Left lung (tissue), 10 donors: ENCODE data around the gene GNG7. TPM values are rescaled to one million over a fixed set of nuclear protein-coding genes. Genes with fewer than 3 reads are reported as not detected.

ENCODE experiments used
- ATAC-seq: fragments of 200-7000 bp; cut with Tn5 transposase; one replicate; pipeline ENCODE4 v1.9.1; 2020; ENCODE audit warnings: moderate library complexity
- DNase-seq, 4 donors: peaks; one replicate each; pipeline ENCODE4 v3.0.0-alpha.2; 2013 to 2020
- H3K27ac ChIP-seq, 2 donors: fragments of 200-600 bp; sonication (generic) in 1 of 2; one replicate each; pipeline versions ENCODE4 v1.5.0 to v1.8.0; 2020 to 2021
- H3K27me3 ChIP-seq, 2 donors: fragments of 200-600 bp; sonication (generic) in 1 of 2; one replicate each; pipeline versions ENCODE4 v1.5.0 to v1.8.0; 2020 to 2021
- H3K36me3 ChIP-seq, 2 donors: fragments of 200-600 bp; sonication (generic) in 1 of 2; one replicate each; pipeline versions ENCODE4 v1.5.0 to v1.8.0; 2020 to 2021
- H3K4me1 ChIP-seq, 2 donors: fragments of 200-600 bp; one replicate each; pipeline ENCODE4 v1.8.0; 2021
- H3K4me3 ChIP-seq, 2 donors: fragments of 200-600 bp; sonication (generic) in 1 of 2; one replicate each; pipeline versions ENCODE4 v1.5.0 to v1.8.0; 2020 to 2021; ENCODE audit warnings: mild to moderate bottlenecking in 1 of 2
- H3K9me3 ChIP-seq, 2 donors: fragments of 200-600 bp; sonication (generic) in 1 of 2; one replicate each; pipeline versions ENCODE4 v1.5.0 to v1.8.0; 2020 to 2021
- CTCF ChIP-seq, 2 donors: fragments of 200-600 bp; sonication (generic) in 1 of 2; IDR thresholded peaks; one replicate each; pipeline versions ENCODE4 v1.5.0 to v1.8.0; 2021; ENCODE audit warnings: antibody characterized with exemption in 2 of 2
- intact Hi-C, 2 donors: fragments of 100-400 bp; cut with DNase I; formaldehyde crosslinking; loops; one replicate each; pipeline versions ENCODE4 v1.11.2 to v1.14.2; 2022
- polyA plus RNA-seq, 6 donors: library from polyadenylated mRNA; unstranded; fragments of 120-200 nt; gene quantifications; one replicate each; pipeline ENCODE4 v1.2.1, GENCODE V29; 2013; ENCODE audit not compliant: insufficient read length in 6 of 6
- total RNA-seq, 2 donors: library from RNA; stranded (reverse); fragmentation: NEBNext Ultra II Directional; extraction: Animal tissue kit (Norgen Biotek cat#: 25700); gene quantifications; one replicate each; pipeline ENCODE4 v1.2.1, GENCODE V29; 2021
- donor health status: DM: no; HTN: yes; CAD: no.
- donor health status: DM: no; HTN: no; CAD: no.

The GNG7 gene
- total and polyA plus RNA-seq, 8 donors = 3.8 to 7.1 (median 5.5) TPM

GRCh38 chr19:2666344-2666994, 36.0 kb downstream of the GNG7 start:
- intact Hi-C loops = no loop called here
- ATAC-seq (no peak), DNase-seq (no peak)
- H3K36me3 ChIP-seq = no peaks in the 10 kb centered on the region
- H3K9me3 ChIP-seq = peaks cover 0 to 11% of the 10 kb centered on the region in 2 donors
- H3K27ac ChIP-seq = no peak overlapping the region
- no peak overlapping the region for H3K4me3 ChIP-seq
- H3K27me3 ChIP-seq = no peaks in the 10 kb centered on the region
- no peak for TF ChIP-seq CTCF (IDR thresholded peaks at IDR 0.05)
- no peaks in the 10 kb centered on the region for H3K4me1 ChIP-seq

GRCh38 chr19:2665103-2665502, 37.4 kb downstream of the GNG7 start:
- Histone ChIP-seq H3K36me3 (no peaks in the 10 kb centered on the region), H3K27ac (no peak overlapping the region), H3K4me3 (no peak overlapping the region), H3K27me3 (no peaks in the 10 kb centered on the region), H3K9me3 (peaks cover 0 to 11% of the 10 kb centered on the region in 2 donors), H3K4me1 (no peaks in the 10 kb centered on the region)
- intact Hi-C loops = no loop called here
- no peak for ATAC-seq
- TF ChIP-seq CTCF (IDR thresholded peaks at IDR 0.05) = no peak
- peak in 1 of 4 donors; percentile 39 for DNase-seq

GRCh38 chr19:2663920-2664571, 38.4 kb downstream of the GNG7 start:
- intact Hi-C loops = no loop called here

GRCh38 chr19:2661615-2662014, 40.9 kb downstream of the GNG7 start:
- H3K27me3 ChIP-seq = no peaks in the 10 kb centered on the region
- intact Hi-C loops = no loop called here
- no peak for TF ChIP-seq CTCF (IDR thresholded peaks at IDR 0.05)

More at GRCh38 chr19:2663920-2664571, 38.4 kb downstream of the GNG7 start:
- Histone ChIP-seq H3K9me3 (peaks cover 0 to 11% of the 10 kb centered on the region in 2 donors), H3K4me3 (no peak overlapping the region), H3K4me1 (no peaks in the 10 kb centered on the region), H3K36me3 (no peaks in the 10 kb centered on the region), H3K27me3 (no peaks in the 10 kb centered on the region), H3K27ac (no peak overlapping the region)
- peak in 1 of 4 donors; percentile 51 for DNase-seq
- peak; percentile 35 for ATAC-seq
- no peak for TF ChIP-seq CTCF (IDR thresholded peaks at IDR 0.05)

DNA sequence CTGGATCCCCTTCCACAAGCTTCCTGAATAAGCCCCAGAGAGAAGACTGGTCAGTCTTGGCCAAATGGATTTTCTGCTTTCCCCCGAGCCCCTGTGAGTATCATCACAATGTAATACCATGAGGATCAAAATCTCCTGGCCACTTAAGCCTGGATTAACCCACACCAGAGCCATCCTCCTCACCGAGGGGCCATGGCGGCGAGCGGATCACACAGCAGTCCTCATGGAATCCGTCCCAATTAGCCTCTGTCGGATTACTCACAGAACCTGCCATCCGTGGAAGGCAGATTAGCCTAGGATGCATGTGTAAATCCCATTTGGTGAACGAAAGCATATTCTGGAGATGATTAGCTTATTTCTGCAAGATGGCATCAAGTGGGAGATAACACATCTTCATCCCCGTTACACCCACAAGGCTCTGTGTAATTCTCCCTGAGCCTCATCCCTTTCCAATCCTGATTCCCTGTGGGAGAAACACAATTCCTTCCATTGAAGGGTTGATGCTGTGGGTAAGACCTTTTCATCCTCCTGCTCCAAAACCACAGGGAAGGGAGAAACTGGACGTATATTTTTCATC, 42.5 kb downstream of the GNG7 start:
- ATAC-seq (no peak), DNase-seq (peak in 1 of 4 donors; percentile 10)
- Histone ChIP-seq H3K36me3 (no peaks in the 10 kb centered on the region), H3K4me3 (no peak overlapping the region), H3K4me1 (no peaks in the 10 kb centered on the region), H3K27me3 (no peaks in the 10 kb centered on the region), H3K9me3 (peaks cover 0 to 11% of the 10 kb centered on the region in 2 donors), H3K27ac (no peak overlapping the region)
- intact Hi-C loops = loop anchor here in 1 of 2 donors (10.0 kb wide), 1 partner anchor 85 kb away; the partner anchor contains the start of gene SLC39A3
- TF ChIP-seq CTCF (IDR thresholded peaks at IDR 0.05) = no peak

More at GRCh38 chr19:2661615-2662014, 40.9 kb downstream of the GNG7 start:
- Histone ChIP-seq H3K27ac (no peak overlapping the region), H3K4me3 (no peak overlapping the region), H3K36me3 (no peaks in the 10 kb centered on the region), H3K9me3 (peaks cover 0 to 11% of the 10 kb centered on the region in 2 donors), H3K4me1 (no peaks in the 10 kb centered on the region)
- DNase-seq (peak in 1 of 4 donors; percentile 3), ATAC-seq (no peak)
